Stimulated activated CD8-positive, alpha-beta memory T cell treated with anti-CD3 and anti-CD28 coated beads, Interleukin-15, amount 100 ng/mL, for 48 hours (primary cell): ENCODE results near the gene XPR1.
"Not testable (repeated sequence)": the region's sequence is repeated elsewhere in the genome, so short reads cannot be mapped to it uniquely, and the experiment has no call there.

Experiments
- DNase-seq, 2 donors: peaks; one replicate each; pipeline ENCODE4 v3.0.0-alpha.2; 2020; ENCODE audit warnings: low read depth in 2 of 2

The XPR1 gene

GRCh38 chr1:180839547-180839946 is 207.7 kb downstream of the XPR1 start:
- DNase-seq = no peak

- no peak for DNase-seq
These were observed 209.6 kb downstream of the XPR1 start for GRCh38 chr1:180841415-180841814.

- no peak for DNase-seq
These were observed 210.2 kb downstream of the XPR1 start for GRCh38 chr1:180842052-180842451.

GRCh38 chr1:180842491-180843275 is 210.9 kb downstream of the XPR1 start:
- no peak for DNase-seq

- no peak for DNase-seq
These were observed 213.5 kb downstream of the XPR1 start for GRCh38 chr1:180845352-180845751.

DNA sequence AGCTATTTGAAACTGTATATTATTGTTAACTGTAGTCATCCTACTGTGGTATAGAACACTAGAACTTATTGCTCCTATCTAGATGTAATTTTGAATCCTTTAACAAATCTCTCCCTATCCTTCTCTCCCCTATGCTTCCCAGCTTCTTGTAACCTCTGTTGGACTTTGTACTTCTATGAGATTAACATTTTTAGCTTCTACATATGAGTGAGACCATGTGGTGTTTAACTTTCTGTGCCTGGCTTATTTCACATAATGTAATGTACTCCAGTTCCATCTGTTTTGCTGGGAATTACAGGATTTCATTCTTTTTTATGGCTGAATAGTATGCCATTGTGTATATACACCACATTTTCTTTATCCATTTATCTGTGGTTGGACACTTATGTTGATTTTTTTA is 216.4 kb downstream of the XPR1 start:
- no peak for DNase-seq

DNA sequence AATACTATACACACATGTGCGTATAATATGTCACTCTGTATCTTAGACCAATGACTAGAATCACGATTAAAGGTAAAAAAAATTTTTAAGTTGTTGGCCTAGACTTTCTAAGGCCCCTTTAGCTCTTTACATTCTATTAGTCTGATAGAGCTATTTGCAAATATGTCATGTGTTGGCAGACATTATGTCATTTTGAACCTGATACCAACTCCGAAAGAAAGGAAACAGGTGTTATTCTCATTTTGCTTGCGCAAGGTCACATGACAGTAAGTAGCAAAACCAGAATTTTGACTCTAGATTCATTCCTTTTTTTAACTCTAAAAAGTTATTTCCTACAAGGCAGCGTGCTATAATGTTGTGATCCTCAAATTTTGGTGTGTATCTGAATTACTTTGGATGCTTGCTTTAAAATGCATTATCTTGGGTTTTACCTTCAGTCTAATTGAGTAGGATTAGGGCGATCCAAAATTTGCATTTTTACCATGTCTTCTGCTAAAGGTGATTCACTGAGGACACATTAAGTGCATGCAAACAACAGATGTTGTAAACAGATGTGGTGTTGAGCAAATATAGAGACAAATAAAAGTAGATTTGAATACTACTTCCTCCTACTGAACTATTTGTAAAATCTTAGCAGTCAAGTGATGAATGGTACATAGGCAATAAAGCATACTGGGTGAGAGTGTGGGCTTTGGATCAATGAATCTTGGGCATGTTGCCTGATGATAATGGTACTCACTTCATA is 217.4 kb downstream of the XPR1 start:
- no peak for DNase-seq

- no peak for DNase-seq
These were observed 220.4 kb downstream of the XPR1 start for GRCh38 chr1:180851995-180852887.

GRCh38 chr1:180854001-180854400 is 222.2 kb downstream of the XPR1 start:
- no peak for DNase-seq

GRCh38 chr1:180854456-180854855 is 222.6 kb downstream of the XPR1 start:
- DNase-seq = no peak

DNA sequence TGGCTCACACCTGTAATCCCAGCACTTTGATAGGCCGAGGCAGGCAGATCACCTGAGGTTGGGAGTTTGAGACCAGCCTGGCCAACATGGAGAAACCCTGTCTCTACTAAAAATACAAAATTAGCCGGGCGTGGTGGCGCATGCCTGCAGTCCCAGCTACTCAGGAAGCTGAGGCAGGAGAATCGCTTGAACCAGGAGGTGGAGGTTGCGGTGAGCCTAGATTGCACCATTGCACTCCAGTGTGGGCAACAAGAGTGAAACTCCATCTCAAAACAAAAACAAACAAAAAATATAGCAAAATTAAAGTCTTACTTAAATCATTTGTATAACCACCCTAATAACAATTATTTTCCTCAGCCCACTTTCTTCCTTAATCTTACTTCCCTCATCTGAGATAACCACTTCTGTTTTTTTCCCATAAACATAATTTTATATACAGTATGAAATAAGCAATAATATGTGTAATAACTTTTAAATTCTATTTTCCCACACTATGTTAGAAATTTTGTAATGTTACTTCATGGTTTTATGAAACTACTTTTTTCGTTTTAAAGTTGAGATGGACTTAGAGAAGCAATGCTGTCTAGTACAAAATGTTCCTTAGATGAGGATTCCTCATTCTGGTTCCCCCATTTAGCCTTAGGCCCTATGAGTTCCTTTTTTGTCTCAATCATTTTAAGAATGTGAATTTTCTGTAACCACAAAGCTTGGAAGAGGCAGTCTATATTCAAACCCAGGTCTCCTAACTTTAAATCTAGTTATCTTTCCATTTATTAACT is 226.3 kb downstream of the XPR1 start:
- DNase-seq = not testable (repeated sequence)

DNA sequence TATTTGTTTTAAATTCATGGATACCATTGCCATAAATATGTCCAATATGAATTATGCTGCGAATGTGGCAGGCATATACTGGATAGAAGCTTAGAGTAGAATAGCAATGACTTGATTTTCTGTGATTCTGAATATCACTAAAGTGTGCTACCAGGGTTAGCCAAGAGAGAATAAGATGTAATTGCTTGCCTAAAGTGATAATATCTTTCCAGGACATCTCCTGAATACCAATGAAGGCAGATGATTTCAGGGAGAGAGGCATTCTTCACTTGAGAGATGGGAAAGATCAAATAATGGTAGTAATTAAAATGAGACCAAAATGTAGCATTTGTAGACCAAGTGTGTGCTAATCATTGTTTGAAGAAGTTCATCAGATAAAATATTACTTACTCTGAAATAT is 227.5 kb downstream of the XPR1 start:
- DNase-seq = no peak

DNA sequence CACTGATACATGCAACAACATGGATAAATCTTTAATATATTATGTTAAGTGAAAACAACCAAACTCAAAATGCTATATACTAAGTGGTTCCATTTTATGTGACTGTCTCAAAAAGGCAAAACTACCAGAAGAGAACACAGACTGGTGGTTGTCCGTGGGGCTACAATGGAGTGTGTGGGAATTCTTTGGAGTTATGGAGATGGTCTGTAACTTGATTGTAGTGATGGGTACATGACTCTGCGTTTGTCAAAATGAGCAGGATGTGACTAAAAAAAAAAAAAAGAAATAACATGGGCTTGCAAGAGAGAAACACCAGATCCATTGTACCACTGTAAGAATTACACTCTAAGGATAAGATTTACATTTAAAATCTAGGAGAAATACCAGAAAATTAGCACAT is 228.7 kb downstream of the XPR1 start:
- DNase-seq = no peak

GRCh38 chr1:180862305-180862704 is 230.5 kb downstream of the XPR1 start:
- DNase-seq = no peak

DNA sequence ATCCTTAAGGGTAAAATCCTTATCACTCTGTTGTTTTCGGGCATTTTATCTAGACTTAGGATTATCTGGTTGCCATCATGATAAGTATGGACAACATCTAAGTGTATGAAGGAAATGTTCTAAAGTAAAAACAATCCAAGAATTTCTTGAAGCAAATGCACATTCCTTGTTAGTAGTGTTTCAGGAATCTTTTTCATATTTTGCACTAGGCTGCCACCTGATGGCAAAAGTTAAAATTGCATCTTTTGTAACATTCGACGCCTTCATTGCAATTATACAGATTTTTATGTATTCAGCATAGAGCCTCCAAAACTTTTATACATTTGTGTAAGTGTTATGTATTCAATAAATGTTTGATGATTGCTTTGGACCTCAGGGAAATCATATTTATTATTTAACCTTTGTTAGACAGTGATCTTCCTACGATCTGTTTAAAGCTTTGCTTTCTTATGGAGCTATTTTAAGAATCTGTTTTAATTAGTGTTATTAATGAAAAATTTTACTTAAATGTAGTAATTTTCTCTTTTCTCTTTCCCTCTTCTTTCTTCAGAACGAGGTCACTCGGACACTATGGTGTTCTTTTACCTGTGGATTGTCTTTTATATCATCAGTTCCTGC is 231.4 kb downstream of the XPR1 start:
- DNase-seq = no peak

GRCh38 chr1:180881806-180882509 is 250.1 kb downstream of the XPR1 start:
- DNase-seq = no peak

DNA sequence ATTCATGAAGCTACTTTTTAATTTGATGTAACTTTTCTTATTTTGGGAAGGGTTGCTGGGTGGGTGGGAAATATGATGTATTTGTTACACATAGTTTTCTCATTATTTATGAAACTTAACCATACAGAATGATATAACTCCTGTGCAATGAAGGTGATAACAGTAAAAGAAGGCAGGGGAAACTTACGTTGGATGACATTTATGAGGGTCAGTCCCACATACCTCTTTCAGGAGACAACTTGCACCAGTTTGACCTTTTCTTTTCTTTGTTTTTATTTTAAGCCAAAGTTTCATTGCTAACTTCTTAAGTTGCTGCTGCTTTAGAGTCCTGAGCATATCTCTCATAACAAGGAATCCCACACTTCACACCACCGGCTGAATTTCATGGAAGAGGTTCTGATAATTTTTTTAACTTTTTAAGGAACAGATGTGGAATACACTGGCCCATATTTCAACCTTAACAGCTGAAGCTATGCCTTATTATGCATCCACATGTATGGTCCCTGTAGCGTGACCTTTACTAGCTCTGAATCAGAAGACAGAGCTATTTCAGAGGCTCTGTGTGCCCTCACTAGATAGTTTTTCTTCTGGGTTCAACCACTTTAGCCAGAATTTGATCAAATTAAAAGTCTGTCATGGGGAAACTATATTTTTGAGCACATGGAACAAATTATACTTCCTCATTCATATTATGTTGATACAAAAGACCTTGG is 252.9 kb downstream of the XPR1 start:
- no peak for DNase-seq

GRCh38 chr1:180886338-180886737 is 254.5 kb downstream of the XPR1 start:
- no peak for DNase-seq

DNA sequence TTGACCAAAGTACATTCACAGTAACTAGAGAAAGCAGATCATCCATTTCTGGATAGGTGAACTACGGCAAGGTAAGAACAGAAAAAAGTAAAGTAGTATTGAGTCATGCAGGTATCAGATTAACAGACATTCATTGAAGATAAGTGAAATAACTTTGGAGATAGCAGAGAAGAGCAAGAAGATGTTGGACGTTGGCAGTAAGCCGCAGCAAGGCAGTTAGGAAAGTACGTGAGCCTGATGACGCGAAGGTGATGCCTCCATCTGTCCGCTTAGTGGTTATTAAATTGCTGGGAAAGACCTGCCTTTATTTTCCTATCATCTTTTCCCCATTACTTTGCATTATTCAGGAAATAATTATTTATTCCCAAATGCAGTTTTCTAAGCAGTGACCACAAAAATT is 256.0 kb downstream of the XPR1 start:
- no peak for DNase-seq

DNA sequence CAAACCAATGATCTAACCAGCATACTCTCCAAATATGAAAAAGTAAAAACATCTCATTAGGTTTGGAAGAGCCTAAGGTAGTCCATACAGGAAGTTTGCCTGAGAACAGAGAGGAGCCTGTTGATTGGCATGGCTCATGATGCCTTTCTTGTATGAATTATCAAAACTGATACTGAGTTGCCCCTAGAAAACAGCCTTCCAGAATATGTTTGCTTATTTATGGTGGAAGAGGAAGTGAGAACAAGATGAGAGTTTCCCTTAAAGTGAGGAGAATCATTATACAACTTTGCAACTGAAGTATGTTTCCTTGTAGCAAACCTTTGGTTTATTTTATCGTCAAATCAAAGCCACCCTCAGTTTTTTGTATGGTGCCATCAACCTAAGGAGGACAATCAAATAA is 257.0 kb downstream of the XPR1 start:
- no peak for DNase-seq
